Measurements from ENCODE around the gene SLC25A2.
"Not testable (repeated sequence)": the region's sequence is repeated elsewhere in the genome, so short reads cannot be mapped to it uniquely, and the experiment has no call there.

Gene SLC25A2

DNA sequence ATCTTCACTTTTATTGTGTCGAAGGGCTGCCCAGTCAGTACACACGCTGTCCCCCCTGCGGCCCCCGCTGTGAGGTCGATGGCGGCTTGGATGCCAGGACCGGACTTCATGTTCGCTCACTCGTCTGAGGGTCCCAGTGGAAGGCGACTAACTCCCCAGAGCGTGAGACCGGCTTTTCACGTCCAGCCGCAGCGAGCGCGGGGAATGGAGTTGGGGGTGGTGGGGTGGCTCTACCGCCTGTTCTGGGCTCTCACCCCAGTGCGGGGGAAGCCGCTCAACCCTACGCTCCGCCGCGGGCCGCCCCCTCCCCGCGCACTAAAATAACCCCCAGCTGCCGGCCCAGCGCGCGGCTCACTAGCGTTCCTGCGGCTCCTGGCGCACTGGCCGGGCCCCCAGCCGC lies at the start of gene SLC25A2:
Gene SLC25A2, minus strand, starts transcription at position 294 of the 400 bp plus-strand sequence. Its CDS starts 184 bp downstream, at position 110.
- DNase-seq (ENCODE audit: low spot score): no peak

DNA sequence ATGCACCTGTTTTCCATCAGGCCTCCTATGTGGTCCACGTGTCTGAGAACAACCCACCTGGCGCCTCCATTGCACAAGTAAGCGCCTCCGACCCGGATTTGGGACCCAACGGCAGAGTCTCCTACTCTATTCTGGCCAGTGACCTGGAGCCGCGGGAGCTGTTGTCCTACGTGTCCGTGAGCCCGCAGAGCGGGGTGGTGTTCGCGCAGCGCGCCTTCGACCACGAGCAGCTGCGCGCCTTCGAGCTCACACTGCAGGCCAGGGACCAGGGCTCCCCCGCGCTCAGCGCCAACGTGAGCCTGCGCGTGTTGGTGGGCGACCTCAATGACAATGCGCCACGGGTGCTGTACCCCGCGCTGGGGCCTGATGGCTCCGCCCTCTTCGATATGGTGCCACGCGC lies 47.7 kb upstream of the SLC25A2 start:
- no peak for DNase-seq (ENCODE audit: low spot score)

DNA sequence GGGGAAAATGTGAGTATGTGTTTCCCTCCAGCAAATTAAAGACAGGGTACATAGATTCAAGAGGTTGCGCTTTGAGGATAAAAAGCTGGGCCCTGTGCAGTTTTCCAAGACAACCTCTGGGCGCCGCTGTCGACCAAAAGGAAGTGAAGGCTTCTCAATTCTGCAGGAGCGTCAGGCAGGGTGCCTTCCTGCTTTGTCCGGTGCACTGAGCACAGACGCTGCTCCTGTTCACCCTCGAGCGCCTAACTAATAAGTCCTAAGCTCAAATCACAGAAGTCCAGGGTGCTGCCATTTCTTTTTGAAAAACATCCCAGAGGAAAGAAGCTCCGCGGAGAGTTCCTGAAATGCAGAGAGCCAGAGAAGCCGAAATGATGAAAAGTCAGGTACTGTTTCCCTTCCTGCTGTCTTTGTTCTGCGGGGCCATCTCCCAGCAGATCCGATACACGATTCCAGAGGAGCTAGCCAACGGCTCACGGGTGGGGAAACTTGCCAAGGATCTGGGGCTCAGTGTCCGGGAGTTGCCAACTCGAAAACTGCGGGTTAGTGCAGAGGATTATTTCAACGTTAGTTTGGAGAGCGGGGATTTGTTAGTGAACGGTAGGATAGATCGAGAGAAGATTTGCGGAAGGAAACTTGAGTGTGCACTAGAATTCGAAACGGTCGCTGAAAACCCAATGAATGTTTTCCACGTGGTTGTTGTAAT lies 46.2 kb upstream of the SLC25A2 start, which contains the start of gene PCDHGB1:
Gene PCDHGB1, plus strand, starts transcription at position 183 of the 703 bp plus-strand sequence. Its CDS starts 162 bp downstream, at position 345.
- DNase-seq (ENCODE audit: low spot score): peak; percentile 66

DNA sequence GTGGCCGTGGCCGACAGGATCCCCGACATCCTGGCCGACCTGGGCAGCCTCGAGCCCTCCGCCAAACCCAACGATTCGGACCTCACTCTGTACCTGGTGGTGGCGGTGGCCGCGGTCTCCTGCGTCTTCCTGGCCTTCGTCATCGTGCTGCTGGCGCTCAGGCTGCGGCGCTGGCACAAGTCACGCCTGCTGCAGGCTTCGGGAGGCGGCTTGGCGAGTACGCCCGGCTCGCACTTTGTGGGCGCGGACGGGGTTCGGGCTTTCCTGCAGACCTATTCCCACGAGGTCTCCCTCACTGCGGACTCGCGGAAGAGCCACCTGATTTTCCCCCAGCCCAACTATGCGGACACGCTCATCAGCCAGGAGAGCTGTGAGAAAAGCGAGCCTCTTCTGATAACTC lies 42.2 kb upstream of the SLC25A2 start:
- not testable (repeated sequence) for DNase-seq (ENCODE audit: low spot score)

DNA sequence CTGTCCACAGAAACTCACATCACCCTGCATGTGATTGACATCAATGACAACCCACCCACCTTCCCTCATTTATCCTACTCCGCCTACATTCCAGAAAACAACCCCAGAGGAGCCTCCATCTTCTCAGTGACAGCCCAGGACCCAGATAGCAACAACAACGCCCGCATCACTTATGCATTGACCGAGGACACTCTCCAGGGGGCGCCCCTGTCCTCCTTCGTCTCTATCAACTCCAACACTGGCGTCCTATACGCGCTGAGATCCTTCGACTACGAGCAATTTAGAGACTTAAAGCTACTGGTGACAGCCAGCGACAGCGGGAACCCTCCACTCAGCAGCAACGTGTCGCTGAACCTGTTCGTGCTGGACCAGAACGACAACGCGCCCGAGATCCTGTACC lies 41.5 kb upstream of the SLC25A2 start:
- no peak for DNase-seq (ENCODE audit: low spot score)

DNA sequence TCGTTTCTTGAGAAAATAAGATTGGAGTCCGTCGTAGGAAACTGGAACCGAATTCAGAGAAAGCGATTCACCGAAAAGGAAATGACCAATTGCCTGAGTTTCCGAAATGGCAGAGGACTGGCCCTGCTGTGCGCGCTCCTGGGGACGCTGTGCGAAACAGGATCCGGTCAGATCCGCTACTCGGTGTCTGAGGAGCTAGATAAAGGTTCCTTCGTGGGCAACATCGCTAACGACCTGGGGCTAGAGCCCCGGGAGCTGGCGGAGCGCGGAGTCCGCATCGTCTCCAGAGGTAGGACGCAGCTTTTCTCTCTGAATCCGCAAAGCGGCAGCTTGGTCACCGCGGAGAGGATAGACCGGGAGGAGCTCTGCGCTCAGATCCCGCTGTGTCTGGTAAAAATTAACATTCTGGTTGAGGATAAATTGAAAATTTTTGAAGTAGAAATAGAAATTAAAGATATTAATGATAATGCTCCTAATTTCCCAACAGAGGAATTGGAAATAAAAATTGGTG lies 40.2 kb upstream of the SLC25A2 start:
- no peak for DNase-seq (ENCODE audit: low spot score)

DNA sequence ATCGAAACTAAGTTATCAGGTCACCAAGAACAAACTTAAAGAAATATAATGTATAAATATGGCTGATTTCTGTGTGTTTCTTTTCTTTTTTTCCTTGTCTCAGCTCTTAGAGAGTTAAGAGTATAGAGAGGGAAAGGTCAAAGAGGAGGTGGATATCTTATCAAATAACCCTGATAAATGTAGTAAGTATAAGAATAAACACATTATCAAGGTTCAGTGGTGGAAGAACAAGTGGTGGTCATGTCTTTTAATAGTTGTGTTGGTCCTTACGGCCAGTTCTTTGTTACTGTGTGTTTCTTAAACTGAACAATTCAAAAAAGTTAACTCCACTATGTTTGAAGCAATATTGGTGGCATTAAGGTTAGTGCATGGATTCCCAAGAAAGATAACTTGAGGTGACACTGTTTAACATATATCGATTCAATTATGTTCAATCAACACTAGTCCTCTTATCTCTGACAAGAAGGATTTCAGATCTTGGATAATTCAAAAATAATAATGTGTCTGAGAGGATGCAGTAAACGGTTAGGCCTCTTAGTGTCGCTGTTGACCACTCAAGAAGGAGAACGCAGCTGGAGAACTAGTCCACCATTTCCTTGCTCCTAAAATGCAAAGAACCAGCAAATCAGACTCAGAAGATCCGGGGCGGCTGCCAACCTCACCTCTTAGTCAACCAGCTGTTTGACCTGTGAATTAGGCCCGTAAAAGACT lies 39.5 kb upstream of the SLC25A2 start, which contains the start of gene PCDHGA3:
Gene PCDHGA3, plus strand, starts transcription at position 588 of the 711 bp plus-strand sequence. CDS start 205 bp downstream, outside the sequence.
- DNase-seq (ENCODE audit: low spot score): no peak

DNA sequence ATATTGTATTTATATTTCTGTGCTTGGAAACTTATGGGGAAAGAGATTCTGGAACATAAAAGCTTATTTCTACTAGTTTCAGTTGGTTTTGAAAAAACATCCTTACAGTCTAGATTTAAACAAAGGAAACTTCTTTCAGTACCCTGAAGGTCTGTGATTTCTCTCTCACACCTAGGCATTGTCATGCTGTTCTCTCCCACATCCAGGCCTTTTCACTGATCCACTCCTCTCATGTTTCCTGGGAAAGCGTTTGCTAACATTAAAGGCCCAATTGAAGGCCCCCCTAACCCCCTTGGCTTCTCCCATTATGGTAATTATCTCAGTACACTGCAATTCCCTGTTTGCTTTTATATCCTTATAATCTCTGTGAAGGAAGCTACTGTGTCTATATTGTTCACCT lies 38.9 kb upstream of the SLC25A2 start:
- no peak for DNase-seq (ENCODE audit: low spot score)

DNA sequence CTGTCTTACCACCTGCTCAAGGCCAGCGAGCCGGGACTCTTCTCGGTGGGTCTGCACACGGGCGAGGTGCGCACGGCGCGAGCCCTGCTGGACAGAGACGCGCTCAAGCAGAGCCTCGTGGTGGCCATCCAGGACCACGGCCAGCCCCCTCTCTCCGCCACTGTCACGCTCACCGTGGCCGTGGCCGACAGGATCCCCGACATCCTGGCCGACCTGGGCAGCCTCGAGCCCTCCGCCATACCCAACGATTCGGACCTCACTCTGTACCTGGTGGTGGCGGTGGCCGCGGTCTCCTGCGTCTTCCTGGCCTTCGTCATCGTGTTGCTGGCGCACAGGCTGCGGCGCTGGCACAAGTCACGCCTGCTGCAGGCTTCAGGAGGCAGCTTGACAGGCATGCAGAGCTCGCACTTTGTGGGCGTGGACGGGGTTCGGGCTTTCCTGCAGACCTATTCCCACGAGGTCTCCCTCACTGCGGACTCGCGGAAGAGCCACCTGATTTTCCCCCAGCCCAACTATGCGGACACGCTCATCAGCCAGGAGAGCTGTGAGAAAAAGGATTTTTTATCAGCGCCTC lies 37.0 kb upstream of the SLC25A2 start:
- DNase-seq (ENCODE audit: low spot score): not testable (repeated sequence)

DNA sequence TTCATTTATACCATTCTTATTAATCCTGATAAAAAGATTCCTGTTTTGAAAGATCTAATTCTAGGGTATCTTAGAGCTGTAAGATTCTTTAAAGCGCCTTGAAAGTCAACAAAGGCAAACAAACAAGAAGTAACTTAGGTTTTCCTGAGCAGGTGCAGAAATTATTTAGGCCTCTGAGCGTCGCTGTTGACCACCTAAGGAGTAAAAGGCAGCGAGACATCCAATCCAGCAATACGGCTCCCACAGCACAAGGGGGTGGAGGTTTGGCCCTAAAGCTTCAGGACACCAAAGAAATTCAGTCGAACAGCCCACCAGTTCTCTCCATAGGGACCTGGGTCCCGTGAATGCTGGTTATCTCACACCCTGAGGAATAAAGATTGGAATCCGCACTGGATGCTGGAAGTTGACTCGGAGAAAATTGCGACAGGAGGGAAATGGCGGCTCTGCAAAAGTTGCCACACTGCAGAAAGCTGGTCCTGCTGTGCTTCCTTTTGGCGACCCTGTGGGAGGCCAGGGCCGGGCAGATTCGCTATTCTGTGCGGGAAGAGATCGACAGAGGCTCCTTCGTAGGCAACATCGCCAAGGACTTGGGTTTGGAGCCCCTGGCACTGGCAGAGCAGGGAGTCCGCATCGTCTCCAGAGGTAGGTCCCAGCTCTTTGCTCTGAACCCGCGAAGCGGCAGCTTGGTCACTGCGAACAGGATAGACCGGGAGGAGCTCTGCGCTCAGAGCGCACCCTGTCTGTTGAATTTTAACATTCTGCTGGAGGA lies 34.9 kb upstream of the SLC25A2 start, which contains the start of gene PCDHGA2:
Gene PCDHGA2, plus strand, starts transcription at position 223 of the 769 bp plus-strand sequence.
- DNase-seq (ENCODE audit: low spot score): peak; percentile 54

DNA sequence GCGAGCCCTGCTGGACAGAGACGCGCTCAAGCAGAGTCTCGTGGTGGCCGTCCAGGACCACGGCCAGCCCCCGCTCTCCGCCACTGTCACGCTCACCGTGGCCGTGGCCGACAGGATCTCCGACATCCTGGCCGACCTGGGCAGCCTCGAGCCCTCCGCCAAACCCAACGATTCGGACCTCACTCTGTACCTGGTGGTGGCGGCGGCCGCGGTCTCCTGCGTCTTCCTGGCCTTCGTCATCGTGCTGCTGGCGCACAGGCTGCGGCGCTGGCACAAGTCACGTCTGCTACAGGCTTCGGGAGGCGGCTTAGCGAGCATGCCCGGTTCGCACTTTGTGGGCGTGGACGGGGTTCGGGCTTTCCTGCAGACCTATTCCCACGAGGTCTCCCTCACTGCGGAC lies 28.7 kb upstream of the SLC25A2 start:
- DNase-seq (ENCODE audit: low spot score): not testable (repeated sequence)

DNA sequence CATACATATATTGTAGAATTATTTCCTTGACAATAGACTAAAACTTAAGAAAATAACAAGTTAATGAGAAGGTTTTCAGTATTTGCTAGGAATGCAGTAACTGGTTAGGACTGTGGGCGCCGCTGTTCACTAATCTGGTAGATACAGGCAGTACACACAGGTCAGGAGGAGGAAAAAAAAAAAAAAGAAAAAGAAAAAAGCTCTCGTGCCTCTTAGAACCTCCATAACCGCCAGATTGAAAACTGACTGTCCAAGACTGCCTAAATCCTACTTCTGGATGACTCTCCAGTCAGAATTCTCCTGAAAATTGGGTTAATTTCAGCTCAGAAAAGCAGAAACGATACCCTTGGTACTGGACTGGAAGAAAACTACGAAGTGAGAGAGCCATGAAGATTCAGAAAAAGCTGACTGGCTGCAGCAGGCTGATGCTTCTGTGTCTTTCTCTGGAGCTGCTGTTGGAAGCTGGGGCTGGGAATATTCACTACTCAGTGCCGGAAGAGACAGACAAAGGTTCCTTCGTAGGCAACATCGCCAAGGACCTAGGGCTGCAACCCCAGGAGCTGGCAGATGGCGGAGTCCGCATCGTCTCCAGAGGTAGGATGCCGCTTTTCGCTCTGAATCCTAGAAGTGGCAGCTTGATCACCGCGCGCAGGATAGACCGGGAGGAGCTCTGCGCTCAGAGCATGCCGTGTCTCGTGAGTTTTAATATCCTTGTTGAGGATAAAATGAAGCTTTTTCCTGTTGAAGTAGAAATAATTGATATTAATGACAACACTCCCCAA lies 26.6 kb upstream of the SLC25A2 start, which contains the start of gene PCDHGA1:
Gene PCDHGA1, plus strand, starts transcription at position 216 of the 782 bp plus-strand sequence.
- peak; percentile 63 for DNase-seq (ENCODE audit: low spot score)

DNA sequence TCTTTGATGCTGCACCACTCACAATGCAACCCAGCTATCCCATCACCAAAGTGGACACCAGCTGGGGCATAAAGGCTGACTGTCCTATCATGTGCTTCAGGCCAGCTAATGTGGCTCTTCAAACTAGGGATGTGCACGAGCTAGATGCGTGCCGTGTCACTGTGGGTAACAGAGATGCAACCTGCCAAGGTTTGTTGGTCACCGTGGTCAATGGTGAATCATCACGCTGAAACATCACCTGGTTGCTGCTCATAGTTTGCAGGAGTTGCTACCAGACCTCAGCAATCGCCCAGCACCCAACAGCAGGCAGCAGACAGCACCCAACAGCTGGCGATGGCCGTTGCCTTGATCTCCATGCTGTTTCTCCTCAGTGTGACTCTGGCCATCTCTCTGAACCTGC lies 24.4 kb upstream of the SLC25A2 start:
- no peak for DNase-seq (ENCODE audit: low spot score)

DNA sequence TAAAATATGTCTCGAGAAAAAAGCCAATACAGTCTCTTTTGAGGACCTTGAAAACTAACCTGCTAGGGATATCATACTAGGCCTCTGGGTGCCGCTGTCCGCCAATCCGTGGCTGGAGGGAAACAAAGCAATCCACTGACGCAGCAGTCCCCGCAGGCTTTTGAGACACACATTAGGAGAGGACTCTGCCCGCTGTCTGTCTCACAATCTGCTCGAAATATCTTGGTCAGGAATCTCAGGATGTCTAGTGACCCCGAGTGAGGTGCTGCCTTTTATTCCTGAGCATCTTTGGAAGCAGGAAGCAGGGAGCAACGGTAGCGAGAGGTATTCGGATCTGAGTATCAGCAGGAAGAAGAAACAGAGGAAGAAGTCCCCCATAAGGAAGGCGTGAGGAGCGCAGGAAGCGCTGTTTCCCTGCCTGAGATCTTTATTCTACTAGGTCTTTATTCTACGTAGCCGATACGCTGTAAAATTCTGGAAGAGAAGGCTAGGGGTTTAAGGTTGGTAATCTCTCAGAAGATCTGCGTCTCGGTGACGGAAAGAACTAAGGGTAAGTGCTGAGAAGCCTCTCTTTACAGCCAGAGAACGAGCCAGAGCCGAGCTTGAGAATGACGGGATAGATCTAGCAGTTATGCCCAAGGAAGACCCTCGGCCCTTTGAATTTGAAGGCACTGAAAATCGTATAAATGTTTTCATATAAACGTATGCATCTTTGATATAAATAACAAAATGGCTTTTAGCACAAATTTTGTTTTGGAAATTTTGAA lies 22.4 kb upstream of the SLC25A2 start:
- DNase-seq (ENCODE audit: low spot score): peak; percentile 81

DNA sequence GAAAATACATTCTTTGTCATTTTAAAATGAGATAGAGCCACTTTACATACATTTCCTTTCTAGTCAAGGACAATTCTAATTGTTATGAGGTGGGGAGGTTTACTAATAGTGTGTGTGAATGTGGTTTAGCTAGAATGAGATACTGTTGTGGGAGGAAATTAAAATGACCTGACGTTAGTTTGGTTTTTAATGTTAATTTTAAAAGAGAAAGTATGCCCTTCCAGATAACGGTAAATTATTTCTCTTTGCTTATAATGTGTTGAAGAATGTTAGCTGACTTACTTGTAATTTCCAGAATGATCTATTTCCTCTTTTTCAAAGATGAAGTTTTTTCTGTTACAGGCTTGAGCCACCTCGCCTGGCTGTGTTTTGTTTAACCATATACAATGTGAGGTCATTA lies 18.4 kb upstream of the SLC25A2 start:
- no peak for DNase-seq (ENCODE audit: low spot score)

DNA sequence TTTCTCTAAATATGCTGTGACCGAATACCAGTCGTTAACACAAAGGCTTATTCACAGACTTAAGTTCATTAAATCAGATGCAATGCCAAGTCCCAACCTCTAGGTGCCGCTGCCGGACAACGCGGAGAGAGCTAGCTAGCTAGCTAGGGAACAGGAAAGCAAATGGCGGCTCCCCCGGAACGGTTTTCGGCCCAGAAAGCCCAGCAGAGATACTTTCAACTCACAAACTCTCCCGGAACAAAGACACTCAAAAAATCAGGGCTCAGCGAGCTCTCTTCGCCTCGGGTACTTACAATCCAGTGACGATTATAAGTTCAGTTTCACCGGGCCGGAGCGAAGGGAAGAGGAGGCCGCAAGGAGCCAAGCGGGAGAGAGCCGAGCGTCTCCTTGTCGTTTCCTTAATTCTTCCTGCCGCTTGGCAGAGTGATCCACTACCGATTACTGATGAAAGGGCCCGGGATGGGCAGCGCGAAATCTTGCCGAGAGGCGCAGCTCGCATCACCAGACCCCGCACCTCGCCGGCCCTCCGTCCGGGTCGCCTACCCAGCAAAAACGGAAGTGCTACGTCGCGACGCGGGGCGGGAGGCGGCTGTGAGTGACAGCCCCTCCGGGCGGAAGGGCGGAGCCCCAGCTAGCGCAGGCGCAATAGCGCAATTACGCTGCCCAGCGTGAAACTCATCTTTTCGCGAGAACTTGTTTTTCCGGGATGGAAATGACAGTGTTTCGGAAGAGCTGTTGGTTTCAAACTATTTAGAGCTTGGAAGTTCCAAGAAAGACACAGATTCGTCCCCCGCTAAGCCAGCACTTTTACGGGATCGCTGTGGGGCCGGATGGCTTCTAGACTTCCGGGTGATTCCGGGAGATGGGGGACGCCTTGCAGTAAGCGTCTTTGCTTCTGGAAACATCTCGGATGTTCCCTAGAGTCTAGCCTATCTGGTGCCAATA lies 16.6 kb upstream of the SLC25A2 start, which contains the start of gene TAF7:
Gene TAF7, minus strand, starts transcription at position 560 of the 945 bp plus-strand sequence. CDS start 740 bp downstream, outside the sequence.
- DNase-seq (ENCODE audit: low spot score): peak; percentile 97

DNA sequence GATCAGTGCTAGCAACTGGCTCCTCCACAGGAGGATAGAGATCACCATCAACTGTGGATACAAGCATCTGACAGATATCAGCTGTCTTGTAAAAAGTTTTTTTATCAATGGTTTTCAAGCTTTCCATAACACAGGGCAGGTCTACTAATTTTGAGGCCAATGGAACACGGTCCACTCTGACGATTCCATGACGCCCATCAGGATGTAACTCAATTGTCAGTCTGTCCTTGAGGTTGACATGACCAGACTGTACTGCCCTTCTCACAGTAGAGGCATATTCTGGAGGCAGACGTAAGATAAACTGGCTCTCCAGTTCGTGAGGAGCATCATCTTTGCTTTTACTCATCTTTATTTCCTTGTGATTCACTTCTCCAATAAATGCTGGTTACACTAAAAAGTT lies 15.8 kb upstream of the SLC25A2 start:
- no peak for DNase-seq (ENCODE audit: low spot score)

DNA sequence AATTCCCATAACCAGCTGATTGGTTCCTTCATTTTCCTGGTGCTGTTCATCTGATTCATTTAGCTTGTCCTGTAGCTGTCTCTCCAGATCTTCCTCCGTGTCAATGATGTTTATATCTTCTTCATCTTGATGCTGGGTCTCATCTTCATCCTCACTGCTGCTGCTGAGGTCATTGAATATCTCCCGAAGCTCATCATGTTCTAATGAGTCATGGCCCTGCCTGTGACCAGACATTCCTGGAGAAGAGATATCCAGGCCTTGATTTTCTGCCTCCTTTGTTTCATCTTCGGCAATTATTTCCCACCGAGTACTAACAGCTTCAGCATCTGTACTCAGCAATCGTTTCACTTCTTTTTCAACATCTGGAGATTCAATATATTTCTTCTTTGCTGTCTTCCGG lies 15.4 kb upstream of the SLC25A2 start:
- no peak for DNase-seq (ENCODE audit: low spot score)

DNA sequence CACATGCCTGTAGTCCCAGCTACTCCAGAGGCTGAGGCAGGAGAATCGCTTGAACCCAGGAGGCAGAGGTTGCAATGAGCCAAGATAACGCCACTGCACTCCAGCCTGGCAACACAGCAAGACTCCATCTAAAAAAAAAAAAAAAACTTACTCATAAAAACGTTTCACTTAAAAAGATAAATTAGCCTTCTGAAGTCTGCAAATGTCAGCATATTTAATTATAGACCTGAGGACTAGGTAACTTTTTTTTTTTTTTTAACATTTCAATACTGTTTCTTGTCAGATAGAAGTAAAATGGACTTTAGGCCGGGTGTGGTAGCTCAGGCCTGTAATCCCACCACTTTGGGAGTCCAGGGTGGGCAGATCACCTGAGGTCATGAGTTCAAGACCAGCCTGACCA lies 13.1 kb upstream of the SLC25A2 start:
- DNase-seq (ENCODE audit: low spot score): not testable (repeated sequence)
